GM12878 (cell line): ENCODE data around the gene SCD5. TPM values are rescaled to one million over a fixed set of nuclear protein-coding genes. Genes with fewer than 3 reads are reported as not detected.

Source experiments
- BCL11A ChIP-seq: IDR thresholded peaks from 2 replicates; pipeline ENCODE4 v1.6.1; 2011; ENCODE audit warnings: low read depth, low read length
- E2F8 ChIP-seq: fragments of 450-650 bp; IDR thresholded peaks from 2 replicates; pipeline ENCODE4 v1.6.1; 2018; ENCODE audit warnings: mild to moderate bottlenecking, low read depth, moderate library complexity; ENCODE audit not compliant: partially characterized antibody
- FOXK2 ChIP-seq: fragments of 450-650 bp; IDR thresholded peaks from 2 replicates; pipeline ENCODE4 v1.6.1; 2017; ENCODE audit warnings: mild to moderate bottlenecking, moderate library complexity
- KAT2A ChIP-seq: conservative IDR thresholded peaks from 2 replicates; pipeline ENCODE4 v1.6.1; 2011; ENCODE audit warnings: low read depth, low read length; ENCODE audit not compliant: control insufficient read depth
- NR2F1 ChIP-seq: fragments of 450-650 bp; conservative IDR thresholded peaks from 2 replicates; pipeline ENCODE4 v1.6.1; 2017; ENCODE audit warnings: mild to moderate bottlenecking
- ZBTB4 ChIP-seq: fragments of 450-650 bp; formaldehyde crosslinking; IDR thresholded peaks from 2 replicates; pipeline ENCODE4 v1.4.0; 2022; ENCODE audit warnings: mild to moderate bottlenecking, moderate library complexity
- ZSCAN29 ChIP-seq: fragments of 450-650 bp; IDR thresholded peaks from 2 replicates; pipeline ENCODE4 v1.6.1; 2017; ENCODE audit warnings: mild to moderate bottlenecking, moderate library complexity
- polyA plus RNA-seq, 11 experiments: library from polyadenylated mRNA; depleted of rRNA in 4 of 11; unstranded in 6 of 11; stranded (reverse) in 5 of 11; fragments of >200 nt; fragmentation: Nextera tagmentation in 4 of 11; fragmentation: Illumina TruSeq in 1 of 11; extraction: Ambion mirVana in 4 of 11; extraction: Trizol in 1 of 11; gene quantifications; 1 replicate in 1 of 11; 2 replicates in 10 of 11; pipeline versions ENCODE4 v1.2.1 to v1.2.3, GENCODE V29; 2011 to 2016; ENCODE audit warnings: inconsistent platforms in 2 of 11, missing spikeins in 2 of 11, low read depth in 1 of 11
- total RNA-seq, 4 experiments: library from RNA; depleted of rRNA in 3 of 4; stranded (reverse); fragments of >200 nt in 3 of 4; fragmentation: Illumina TruSeq in 1 of 4; extraction: Trizol in 1 of 4; gene quantifications; 2 replicates each; pipeline versions ENCODE4 v1.2.1 to v1.2.3, GENCODE V29; 2013 to 2021

Gene SCD5
- total and polyA plus RNA-seq, 10 of the 15 experiments (the other 5 are each of a cell fraction or from before 2014, with no cell fraction given): 2.4 to 15.0 (median 4.2) TPM

GRCh38 chr4:82803746-82804145 lies 5.2 kb upstream of the SCD5 start (continued):
- TF ChIP-seq ZBTB4 (CRISPR knock-in tag) (no peak), NR2F1 (no peak), KAT2A (no peak), FOXK2 (no peak), BCL11A (no peak), E2F8 (no peak), ZSCAN29 (no peak)
